GM12875 (cell line): ENCODE data around the gene ACTN1.

Experiments used
- H3K4me3 ChIP-seq: one replicate; pipeline ENCODE4 v1.5.1; 2011; ENCODE audit warnings: low read depth, low read length, control low read depth
- CTCF ChIP-seq: IDR thresholded peaks from 2 replicates; pipeline ENCODE4 v1.5.1; 2011; ENCODE audit warnings: low read depth, mild to moderate bottlenecking, control low read depth, inconsistent platforms, low read length, moderate library complexity, borderline replicate concordance; ENCODE audit not compliant: insufficient read depth

Gene ACTN1

GRCh38 chr14:68877993-68878575 is 101.0 kb downstream of the ACTN1 start:
- no peak for TF ChIP-seq CTCF
- H3K4me3 ChIP-seq, result no peak overlapping the region

GRCh38 chr14:68876976-68877375 is 102.1 kb downstream of the ACTN1 start:
- H3K4me3 ChIP-seq, result no peak overlapping the region
- TF ChIP-seq CTCF, result no peak

GRCh38 chr14:68874746-68875155 is 104.4 kb downstream of the ACTN1 start:
- H3K4me3 ChIP-seq, result no peak overlapping the region
- no peak for TF ChIP-seq CTCF

GRCh38 chr14:68873376-68873775 is 105.7 kb downstream of the ACTN1 start:
- no peak overlapping the region for H3K4me3 ChIP-seq
- no peak for TF ChIP-seq CTCF

GRCh38 chr14:68871392-68871791 is 107.7 kb downstream of the ACTN1 start:
- no peak overlapping the region for H3K4me3 ChIP-seq
- TF ChIP-seq CTCF, result no peak

GRCh38 chr14:68866991-68867533 is 112.0 kb downstream of the ACTN1 start:
- H3K4me3 ChIP-seq, result no peak overlapping the region
- TF ChIP-seq CTCF, result no peak

- TF ChIP-seq CTCF, result no peak
- H3K4me3 ChIP-seq, result no peak overlapping the region
Measured at GRCh38 chr14:68865542-68865941, 113.6 kb downstream of the ACTN1 start.
